Smooth muscle cell (in vitro differentiated cells): ENCODE data around the gene TMEFF2. TPM values are rescaled to one million over a fixed set of nuclear protein-coding genes. Genes with fewer than 3 reads are reported as not detected.

Source experiments
- DNase-seq: peaks from one replicate; lab custom pipeline; 2025; ENCODE audit not compliant: unreplicated experiment; lab: John Stamatoyannopoulos, UW
- H2AFZ ChIP-seq: fragments of 200-600 bp; sonication (generic); 2 replicates; pipeline ENCODE4 v1.6.0; 2016; ENCODE audit warnings: antibody characterized with exemption, low read depth, mild to moderate bottlenecking
- H3F3A ChIP-seq: fragments of 200-600 bp; sonication (generic); 2 replicates; pipeline ENCODE4 v1.6.0; 2017; ENCODE audit warnings: antibody characterized with exemption, low read depth
- H3K27ac ChIP-seq: fragments of 200-600 bp; sonication (generic); 2 replicates; pipeline ENCODE4 v1.5.1; 2016; ENCODE audit warnings: low read depth, mild to moderate bottlenecking
- H3K27me3 ChIP-seq: fragments of 200-600 bp; sonication (generic); 2 replicates; pipeline ENCODE4 v1.6.1; 2016; ENCODE audit warnings: low read depth, mild to moderate bottlenecking
- H3K36me3 ChIP-seq: fragments of 200-600 bp; sonication (generic); 2 replicates; pipeline ENCODE4 v1.5.1; 2016; ENCODE audit warnings: low read depth
- H3K4me1 ChIP-seq: fragments of 200-600 bp; sonication (generic); 2 replicates; pipeline ENCODE4 v1.5.1; 2016; ENCODE audit warnings: low read depth
- H3K4me2 ChIP-seq: fragments of 200-600 bp; sonication (generic); 2 replicates; pipeline ENCODE4 v1.6.0; 2016; ENCODE audit warnings: mild to moderate bottlenecking
- H3K4me3 ChIP-seq: fragments of 200-600 bp; sonication (generic); 2 replicates; pipeline ENCODE4 v1.5.1; 2016; ENCODE audit warnings: mild to moderate bottlenecking
- H3K79me2 ChIP-seq: fragments of 200-600 bp; sonication (generic); 2 replicates; pipeline ENCODE4 v1.6.0; 2016; ENCODE audit warnings: low read depth, mild to moderate bottlenecking
- H3K9ac ChIP-seq: fragments of 200-600 bp; sonication (generic); 2 replicates; pipeline ENCODE4 v1.6.0; 2016; ENCODE audit warnings: low read depth
- H3K9me3 ChIP-seq: fragments of 200-600 bp; sonication (generic); replicated peaks from 2 replicates; pipeline ENCODE4 v1.5.1; 2016; ENCODE audit warnings: low read depth
- H4K20me1 ChIP-seq: fragments of 200-600 bp; sonication (generic); 2 replicates; pipeline ENCODE4 v1.6.0; 2016; ENCODE audit warnings: low read depth
- WGBS: methylation state at CpG from one replicate; pipeline ENCODE4 v1.1.7; 2016; ENCODE audit warnings: low lambda C conversion rate; 5-methylcytosine and 5-hydroxymethylcytosine counted together
- polyA plus RNA-seq: library from polyadenylated mRNA; unstranded; fragments of >200 nt; fragmentation: Nextera tagmentation; extraction: Ambion mirVana; gene quantifications from 2 replicates; pipeline ENCODE4 v1.2.1, GENCODE V29; 2016
- total RNA-seq: library from RNA; depleted of rRNA; stranded (reverse); fragments of >200 nt; gene quantifications from 2 replicates; pipeline ENCODE4 v1.2.3, GENCODE V29; 2014
- TF ChIP-seq, protein P1 (sequence below): fragments of 200-600 bp; sonication (generic); IDR thresholded peaks from 2 replicates; pipeline ENCODE4 v1.5.1; 2017; ENCODE audit warnings: borderline replicate concordance, mild to moderate bottlenecking, antibody characterized with exemption; ENCODE audit not compliant: insufficient read depth, poor library complexity, severe bottlenecking

The TMEFF2 gene
- total and polyA plus RNA-seq, 2 experiments from 2014 or later, result not detected

DNA sequence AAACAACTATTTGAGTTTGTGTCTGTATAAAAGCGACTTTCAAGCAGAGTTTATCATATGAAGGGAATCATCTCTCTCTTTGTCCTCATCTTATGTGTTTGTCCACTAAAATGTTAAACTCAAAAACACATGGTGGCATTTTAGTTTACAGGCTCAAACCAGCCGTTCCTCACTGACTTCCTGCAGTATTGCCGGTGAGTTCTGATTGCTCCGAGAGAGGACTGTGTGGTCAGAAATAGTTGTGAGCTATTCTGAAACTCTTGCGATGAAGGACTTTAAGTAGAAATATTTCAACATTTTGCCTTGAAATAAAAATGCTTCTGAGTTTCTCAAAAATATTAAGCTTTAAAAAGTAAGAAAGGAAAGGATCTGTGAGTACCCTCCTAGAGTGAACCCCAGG is 184.7 kb downstream of the TMEFF2 start:
- WGBS, result 65% methylated on average over 5 of the region's 5 CpGs
- Histone ChIP-seq H3K4me1 (no peaks in the 10 kb centered on the region), H3K4me2 (peak overlapping the region; percentile 10), H4K20me1 (no peaks in the 10 kb centered on the region), H3K27me3 (no peaks in the 10 kb centered on the region), H2AFZ (peak overlapping the region; percentile 66), H3K36me3 (no peaks in the 10 kb centered on the region), H3K79me2 (no peaks in the 10 kb centered on the region), H3K4me3 (no peak overlapping the region), H3K27ac (no peak overlapping the region), H3K9ac (no peak overlapping the region), H3F3A (no peaks in the 10 kb centered on the region), H3K9me3 (no peaks in the 10 kb centered on the region)
- DNase-seq, result no peak
- TF ChIP-seq, protein P1, sequence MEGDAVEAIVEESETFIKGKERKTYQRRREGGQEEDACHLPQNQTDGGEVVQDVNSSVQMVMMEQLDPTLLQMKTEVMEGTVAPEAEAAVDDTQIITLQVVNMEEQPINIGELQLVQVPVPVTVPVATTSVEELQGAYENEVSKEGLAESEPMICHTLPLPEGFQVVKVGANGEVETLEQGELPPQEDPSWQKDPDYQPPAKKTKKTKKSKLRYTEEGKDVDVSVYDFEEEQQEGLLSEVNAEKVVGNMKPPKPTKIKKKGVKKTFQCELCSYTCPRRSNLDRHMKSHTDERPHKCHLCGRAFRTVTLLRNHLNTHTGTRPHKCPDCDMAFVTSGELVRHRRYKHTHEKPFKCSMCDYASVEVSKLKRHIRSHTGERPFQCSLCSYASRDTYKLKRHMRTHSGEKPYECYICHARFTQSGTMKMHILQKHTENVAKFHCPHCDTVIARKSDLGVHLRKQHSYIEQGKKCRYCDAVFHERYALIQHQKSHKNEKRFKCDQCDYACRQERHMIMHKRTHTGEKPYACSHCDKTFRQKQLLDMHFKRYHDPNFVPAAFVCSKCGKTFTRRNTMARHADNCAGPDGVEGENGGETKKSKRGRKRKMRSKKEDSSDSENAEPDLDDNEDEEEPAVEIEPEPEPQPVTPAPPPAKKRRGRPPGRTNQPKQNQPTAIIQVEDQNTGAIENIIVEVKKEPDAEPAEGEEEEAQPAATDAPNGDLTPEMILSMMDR, result no peak

- no peak overlapping the region for H3K27ac ChIP-seq
- TF ChIP-seq, protein P1, result no peak
- no peaks in the 10 kb centered on the region for H3F3A ChIP-seq
- no peak overlapping the region for H3K4me3 ChIP-seq
- H2AFZ ChIP-seq, result no peak overlapping the region
- H3K79me2 ChIP-seq, result no peaks in the 10 kb centered on the region
- no peak for DNase-seq
- no peaks in the 10 kb centered on the region for H3K9me3 ChIP-seq
- no peak overlapping the region for H3K4me2 ChIP-seq
- H3K4me1 ChIP-seq, result no peaks in the 10 kb centered on the region
- no peaks in the 10 kb centered on the region for H4K20me1 ChIP-seq
- H3K36me3 ChIP-seq, result no peaks in the 10 kb centered on the region
- WGBS, result 86% methylated on average over 5 of the region's 5 CpGs
- H3K27me3 ChIP-seq, result no peaks in the 10 kb centered on the region
- H3K9ac ChIP-seq, result no peak overlapping the region
Observed at GRCh38 chr2:192007581-192008228, 187.0 kb downstream of the TMEFF2 start.

DNA sequence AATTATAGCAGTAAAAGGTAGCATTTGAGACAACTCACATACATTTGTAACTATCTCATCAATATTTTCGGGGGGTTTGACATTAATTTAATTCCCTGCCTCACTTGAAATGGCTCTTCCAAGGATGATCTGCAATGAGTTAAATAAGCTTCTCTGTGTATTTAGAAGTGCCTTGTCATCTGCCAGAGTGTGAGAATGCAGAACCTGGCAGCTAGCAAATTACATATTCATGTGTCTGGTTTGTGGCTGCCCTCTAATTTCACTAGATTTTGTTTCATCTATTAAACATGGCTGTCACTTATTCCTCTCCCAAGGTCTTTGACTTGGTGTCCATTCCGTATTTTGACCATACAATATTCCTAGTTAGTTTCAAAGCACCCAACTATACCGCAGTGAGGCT is 189.5 kb downstream of the TMEFF2 start:
- Histone ChIP-seq H4K20me1 (no peaks in the 10 kb centered on the region), H3K27ac (no peak overlapping the region), H3K36me3 (no peaks in the 10 kb centered on the region), H3K9me3 (no peaks in the 10 kb centered on the region), H3K9ac (no peak overlapping the region), H3K4me3 (no peak overlapping the region), H3K4me2 (no peak overlapping the region), H2AFZ (no peak overlapping the region), H3F3A (no peaks in the 10 kb centered on the region), H3K4me1 (no peaks in the 10 kb centered on the region), H3K27me3 (no peaks in the 10 kb centered on the region), H3K79me2 (no peaks in the 10 kb centered on the region)
- WGBS, result 89% methylated on average over 3 of the region's 3 CpGs
- TF ChIP-seq, protein P1, result no peak
- no peak for DNase-seq
